HTR-8/SVneo (cell line): Measurements from ENCODE around the gene NRROS.
"Not testable (repeated sequence)": the region's sequence is repeated elsewhere in the genome, so short reads cannot be mapped to it uniquely, and the experiment has no call there.

Experiments used
- DNase-seq: peaks from one replicate; pipeline ENCODE4 v3.0.0; 2011; ENCODE audit warnings: low spot score, mixed read lengths; ENCODE audit not compliant: insufficient read length
- FAIRE-seq: peaks from 2 replicates; lab custom pipeline; 2011; peaks lifted over from hg19 to GRCh38; lab: Jason Lieb, UNC

Gene NRROS

GRCh38 chr3:196624067-196624790 lies 15.3 kb upstream of the NRROS start:
- DNase-seq (no peak), FAIRE-seq (no peak)

GRCh38 chr3:196624907-196625306 lies 14.6 kb upstream of the NRROS start:
- DNase-seq = no peak

GRCh38 chr3:196625331-196625730 lies 14.2 kb upstream of the NRROS start:
- FAIRE-seq (no peak), DNase-seq (no peak)

More at GRCh38 chr3:196624907-196625306, 14.6 kb upstream of the NRROS start:
- no peak for FAIRE-seq

- no peak for FAIRE-seq
- no peak for DNase-seq
These were observed 11.6 kb upstream of the NRROS start for GRCh38 chr3:196627918-196628231.

- no peak for FAIRE-seq
- DNase-seq = no peak
These were observed 10.3 kb upstream of the NRROS start for GRCh38 chr3:196629228-196629627.

- no peak for DNase-seq
- FAIRE-seq = no peak
These were observed 7.8 kb upstream of the NRROS start for GRCh38 chr3:196631682-196632045.

GRCh38 chr3:196632046-196632751 lies 7.3 kb upstream of the NRROS start:
- peak; percentile 82 for DNase-seq
- FAIRE-seq = no peak

GRCh38 chr3:196633555-196634151 lies 5.8 kb upstream of the NRROS start:
- FAIRE-seq (no peak), DNase-seq (no peak)

GRCh38 chr3:196634224-196634623 lies 5.3 kb upstream of the NRROS start:
- no peak for DNase-seq

GRCh38 chr3:196634829-196635228 lies 4.7 kb upstream of the NRROS start:
- no peak for DNase-seq
- FAIRE-seq = no peak

More at GRCh38 chr3:196634224-196634623, 5.3 kb upstream of the NRROS start:
- FAIRE-seq = no peak

- FAIRE-seq = no peak
- DNase-seq = no peak
These were observed 2.8 kb upstream of the NRROS start for GRCh38 chr3:196636369-196637349.

- FAIRE-seq = not testable (repeated sequence)
These were observed 1.6 kb upstream of the NRROS start for GRCh38 chr3:196637941-196638340.

GRCh38 chr3:196638861-196639482 lies 522 bp upstream of the NRROS start:
- no peak for DNase-seq

More at GRCh38 chr3:196637941-196638340, 1.6 kb upstream of the NRROS start:
- DNase-seq = not testable (repeated sequence)

GRCh38 chr3:196640297-196641018 lies 964 bp downstream of the NRROS start:
- no peak for DNase-seq
- FAIRE-seq = no peak

More at GRCh38 chr3:196638861-196639482, 522 bp upstream of the NRROS start:
- FAIRE-seq = no peak

GRCh38 chr3:196641333-196642054 lies 2.0 kb downstream of the NRROS start:
- no peak for FAIRE-seq
- no peak for DNase-seq

- no peak for FAIRE-seq
- no peak for DNase-seq
These were observed 2.9 kb downstream of the NRROS start for GRCh38 chr3:196642434-196642833.

- FAIRE-seq (no peak), DNase-seq (no peak)
These were observed 3.8 kb downstream of the NRROS start for GRCh38 chr3:196643201-196643749.

- FAIRE-seq (no peak), DNase-seq (no peak)
These were observed 4.3 kb downstream of the NRROS start for GRCh38 chr3:196643761-196644160.
